KMS-11 (cell line): ENCODE results near the gene CIBAR2.

Source experiments
- H2AFZ ChIP-seq: fragments of 200-600 bp; sonication (generic); 2 replicates; pipeline ENCODE4 v1.6.1; 2016; ENCODE audit warnings: antibody characterized with exemption, mixed run types, low read depth
- H3K27ac ChIP-seq: fragments of 200-600 bp; sonication (generic); 2 replicates; pipeline ENCODE4 v1.6.1; 2016; ENCODE audit warnings: mild to moderate bottlenecking, mixed run types
- H3K27me3 ChIP-seq: fragments of 200-600 bp; sonication (generic); 2 replicates; pipeline ENCODE4 v1.6.1; 2017; ENCODE audit warnings: mild to moderate bottlenecking, low read depth, mixed run types, moderate library complexity; ENCODE audit not compliant: insufficient read depth
- H3K36me3 ChIP-seq: fragments of 200-600 bp; sonication (generic); 2 replicates; pipeline ENCODE4 v1.6.1; 2017; ENCODE audit warnings: mild to moderate bottlenecking, mixed run types; ENCODE audit not compliant: insufficient read depth
- H3K4me1 ChIP-seq: fragments of 200-600 bp; sonication (generic); 2 replicates; pipeline ENCODE4 v1.6.1; 2016; ENCODE audit warnings: mild to moderate bottlenecking, low read depth, mixed run types; ENCODE audit not compliant: poor library complexity, severe bottlenecking
- H3K4me2 ChIP-seq: fragments of 200-600 bp; sonication (generic); 2 replicates; pipeline ENCODE4 v1.7.0; 2016; ENCODE audit warnings: mild to moderate bottlenecking, mixed run types
- H3K4me3 ChIP-seq: fragments of 200-600 bp; sonication (generic); IDR thresholded peaks from 2 replicates; pipeline ENCODE4 v1.6.1; 2017; ENCODE audit warnings: low read depth, low read length, mixed read lengths; ENCODE audit not compliant: insufficient read depth
- H3K79me2 ChIP-seq: fragments of 200-600 bp; sonication (generic); 2 replicates; pipeline ENCODE4 v1.6.1; 2016; ENCODE audit warnings: low read depth, mixed run types; ENCODE audit not compliant: insufficient read depth
- H3K9ac ChIP-seq: fragments of 200-600 bp; sonication (generic); 2 replicates; pipeline ENCODE4 v1.6.1; 2016; ENCODE audit warnings: mild to moderate bottlenecking, mixed run types
- H4K20me1 ChIP-seq: fragments of 200-600 bp; sonication (generic); 2 replicates; pipeline ENCODE4 v1.6.1; 2016; ENCODE audit warnings: mild to moderate bottlenecking, mixed run types; ENCODE audit not compliant: insufficient read depth
- TF ChIP-seq, protein P1 (sequence below): fragments of 200-600 bp; sonication (generic); conservative IDR thresholded peaks from 2 replicates; pipeline ENCODE4 v1.6.1; 2017; ENCODE audit warnings: low read depth, mild to moderate bottlenecking, antibody characterized with exemption, low read length, moderate library complexity, mixed read lengths

The CIBAR2 gene

DNA sequence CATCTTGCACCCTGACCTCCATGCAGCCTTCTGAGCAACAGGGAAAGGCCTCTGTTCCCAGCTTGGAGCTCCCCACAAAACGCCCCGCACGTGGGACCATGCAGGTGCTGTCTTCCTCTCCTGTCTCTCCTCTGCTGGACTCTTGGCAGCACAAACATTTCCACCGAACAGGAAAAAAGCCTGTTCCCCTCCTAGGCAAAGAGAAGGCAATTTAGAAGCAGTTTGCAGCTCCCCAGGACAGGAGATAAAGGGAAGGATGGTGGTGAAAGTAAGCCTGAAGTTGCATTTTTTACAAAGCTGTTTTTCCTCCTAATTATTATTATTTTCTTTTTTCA lies 7.7 kb upstream of the CIBAR2 start:
- Histone ChIP-seq H3K36me3 (no peaks in the 10 kb centered on the region), H3K9ac (no peak overlapping the region), H3K27ac (no peak overlapping the region), H3K4me2 (no peak overlapping the region), H3K79me2 (no peaks in the 10 kb centered on the region), H3K4me1 (peaks cover 2% of the 10 kb centered on the region), H3K4me3 (no peak overlapping the region), H4K20me1 (no peaks in the 10 kb centered on the region), H3K27me3 (peaks cover 73% of the 10 kb centered on the region; the same call in 1 of the 2 replicates), H2AFZ (no peak overlapping the region)
- TF ChIP-seq, protein P1, sequence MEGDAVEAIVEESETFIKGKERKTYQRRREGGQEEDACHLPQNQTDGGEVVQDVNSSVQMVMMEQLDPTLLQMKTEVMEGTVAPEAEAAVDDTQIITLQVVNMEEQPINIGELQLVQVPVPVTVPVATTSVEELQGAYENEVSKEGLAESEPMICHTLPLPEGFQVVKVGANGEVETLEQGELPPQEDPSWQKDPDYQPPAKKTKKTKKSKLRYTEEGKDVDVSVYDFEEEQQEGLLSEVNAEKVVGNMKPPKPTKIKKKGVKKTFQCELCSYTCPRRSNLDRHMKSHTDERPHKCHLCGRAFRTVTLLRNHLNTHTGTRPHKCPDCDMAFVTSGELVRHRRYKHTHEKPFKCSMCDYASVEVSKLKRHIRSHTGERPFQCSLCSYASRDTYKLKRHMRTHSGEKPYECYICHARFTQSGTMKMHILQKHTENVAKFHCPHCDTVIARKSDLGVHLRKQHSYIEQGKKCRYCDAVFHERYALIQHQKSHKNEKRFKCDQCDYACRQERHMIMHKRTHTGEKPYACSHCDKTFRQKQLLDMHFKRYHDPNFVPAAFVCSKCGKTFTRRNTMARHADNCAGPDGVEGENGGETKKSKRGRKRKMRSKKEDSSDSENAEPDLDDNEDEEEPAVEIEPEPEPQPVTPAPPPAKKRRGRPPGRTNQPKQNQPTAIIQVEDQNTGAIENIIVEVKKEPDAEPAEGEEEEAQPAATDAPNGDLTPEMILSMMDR: no peak

DNA sequence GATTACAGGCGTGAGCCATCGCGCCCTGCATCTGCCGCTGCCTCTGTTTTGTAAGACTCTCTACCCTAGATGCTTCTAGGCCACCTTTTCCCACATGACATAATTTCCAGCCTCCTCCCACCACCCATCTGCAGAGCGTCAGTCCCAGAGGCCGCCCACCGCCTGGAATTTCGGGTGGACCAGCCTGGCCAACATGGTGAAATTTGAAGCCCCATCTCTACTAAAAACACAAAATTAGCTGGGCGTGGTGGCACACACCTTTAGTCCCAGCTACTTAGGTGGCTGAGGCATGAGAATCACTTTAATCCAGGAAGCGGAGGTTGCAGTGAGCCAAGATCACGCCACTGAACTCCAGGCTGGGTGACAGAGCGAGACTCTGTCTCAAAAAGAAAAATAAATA lies 5.1 kb upstream of the CIBAR2 start:
- Histone ChIP-seq H3K4me3 (no peak overlapping the region), H2AFZ (no peak overlapping the region), H3K79me2 (no peaks in the 10 kb centered on the region), H3K27ac (no peak overlapping the region), H3K9ac (no peak overlapping the region), H4K20me1 (no peaks in the 10 kb centered on the region), H3K4me2 (no peak overlapping the region), H3K4me1 (peaks cover 4% of the 10 kb centered on the region), H3K36me3 (no peaks in the 10 kb centered on the region), H3K27me3 (peaks cover 63% of the 10 kb centered on the region; the same call in 1 of the 2 replicates)
- TF ChIP-seq, protein P1: no peak

DNA sequence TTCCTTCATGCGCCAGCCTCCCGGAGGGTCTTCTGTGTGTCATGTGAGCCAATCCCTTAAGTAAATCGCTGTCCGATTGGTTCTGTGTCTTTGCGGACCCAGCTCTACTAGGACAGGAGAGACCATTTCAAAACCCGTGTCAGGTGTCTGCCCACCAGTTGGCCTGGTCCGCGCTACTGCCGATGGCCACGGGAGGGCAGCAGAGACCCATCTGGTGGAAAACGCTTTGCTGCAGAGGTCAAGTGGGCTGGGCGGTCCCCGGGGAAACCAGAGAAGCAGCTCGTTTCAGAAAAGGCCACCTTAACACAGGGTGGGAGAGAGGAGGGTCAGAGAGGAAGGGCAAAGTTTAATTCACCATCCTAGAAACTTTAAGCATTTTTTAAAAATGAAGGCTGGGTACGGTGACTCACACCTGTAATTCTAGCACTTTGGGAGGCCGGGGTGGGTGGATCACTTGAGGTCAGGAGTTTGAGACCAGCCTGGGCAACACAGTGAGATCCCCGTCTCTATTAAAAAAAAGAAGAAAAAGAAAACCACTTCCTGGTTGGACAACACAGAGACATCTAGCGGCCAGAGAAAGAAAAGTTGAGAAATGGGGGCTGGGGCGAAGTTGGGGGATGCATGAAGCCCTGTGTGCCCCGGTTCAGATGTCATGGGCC lies 2.8 kb upstream of the CIBAR2 start:
- no peak overlapping the region for H3K27ac ChIP-seq
- H3K4me3 ChIP-seq: no peak overlapping the region
- H3K79me2 ChIP-seq: no peaks in the 10 kb centered on the region
- 0 out of 2 replicates have a peak overlapping the region, but pooled peaks have one; percentile 34 for H3K9ac ChIP-seq
- peaks cover 61% of the 10 kb centered on the region for H3K27me3 ChIP-seq
- peak overlapping the region; percentile 87 for H2AFZ ChIP-seq
- peaks cover 4% of the 10 kb centered on the region for H3K4me1 ChIP-seq
- H3K36me3 ChIP-seq: no peaks in the 10 kb centered on the region
- TF ChIP-seq, protein P1: peak; percentile 88
- H3K4me2 ChIP-seq: peak overlapping the region; percentile 67; the same call in 1 of the 2 replicates
- H4K20me1 ChIP-seq: no peaks in the 10 kb centered on the region

DNA sequence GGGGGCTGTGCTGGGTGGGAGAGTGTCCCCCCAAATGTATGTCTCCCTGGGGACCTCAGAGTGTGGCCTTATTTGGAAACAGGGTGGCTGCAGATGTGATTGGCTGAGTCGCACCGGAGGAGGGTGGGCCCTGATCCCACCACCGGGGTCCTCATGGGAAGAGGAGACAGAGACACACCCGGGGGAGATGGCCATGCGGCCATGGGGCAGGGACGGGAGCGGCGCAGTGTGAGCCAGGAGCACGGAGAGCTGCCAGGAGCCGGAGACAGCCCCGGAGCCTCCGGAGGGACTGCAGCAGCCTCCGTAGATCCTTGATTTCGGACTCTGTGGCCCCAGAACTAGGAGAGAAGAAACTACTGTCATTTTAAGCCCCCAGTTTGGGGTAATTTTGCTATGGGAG lies 1.6 kb upstream of the CIBAR2 start:
- TF ChIP-seq, protein P1: no peak
- no peaks in the 10 kb centered on the region for H3K79me2 ChIP-seq
- H3K4me1 ChIP-seq: peaks cover 4% of the 10 kb centered on the region
- no peak overlapping the region for H3K27ac ChIP-seq
- peaks cover 63% of the 10 kb centered on the region for H3K27me3 ChIP-seq
- no peaks in the 10 kb centered on the region for H4K20me1 ChIP-seq
- no peaks in the 10 kb centered on the region for H3K36me3 ChIP-seq
- no peak overlapping the region for H2AFZ ChIP-seq
- no peak overlapping the region for H3K9ac ChIP-seq
- H3K4me2 ChIP-seq: no peak overlapping the region
- H3K4me3 ChIP-seq: no peak overlapping the region
